IMR-90 (cell line): ENCODE data around the gene ODAD2. TPM values are rescaled to one million over a fixed set of nuclear protein-coding genes. Genes with fewer than 3 reads are reported as not detected.
A peak's percentile ranks its signal among the peaks of the same experiment; 100 is the strongest.

Source experiments
- ATAC-seq: fragments of 200-7000 bp; cut with Tn5 transposase; 2 replicates; pipeline ENCODE4 v1.9.1; 2020; ENCODE audit warnings: low read depth, mild to moderate bottlenecking, moderate library complexity
- BruUV-seq: library from RNA; stranded (reverse); fragments of 400-500 nt; replicated peaks from 2 replicates; lab custom pipeline; 2021; lab: Mats Ljungman, UMichigan
- CTCF ChIA-PET: fragments of 300-600 bp; formaldehyde crosslinking; extraction: SDS; loops from one replicate; lab custom pipeline; 2021; ENCODE audit warnings: antibody characterized with exemption; lab: Yijun Ruan, JAX
- POLR2A ChIA-PET: fragments of 300-600 bp; sonication (Branson Sonifier 250); formaldehyde crosslinking; loops from one replicate; lab custom pipeline; 2022; ENCODE audit warnings: antibody characterized with exemption; ENCODE audit not compliant: unreplicated experiment; lab: Charles Lee
- DNase-seq: peaks from one replicate; pipeline ENCODE4 v3.0.0; 2013
- H2AFZ ChIP-seq: replicated peaks from 2 replicates; pipeline ENCODE3; 2013; ENCODE audit warnings: low read length, mild to moderate bottlenecking; ENCODE audit not compliant: poor library complexity
- H2AK5ac ChIP-seq: 2 replicates; pipeline ENCODE4 v1.6.1; 2013; ENCODE audit warnings: low read depth, low read length, inconsistent platforms
- H2AK9ac ChIP-seq: replicated peaks from 2 replicates; pipeline ENCODE3; 2013; ENCODE audit warnings: mild to moderate bottlenecking, low read depth, low read length, moderate library complexity; ENCODE audit not compliant: poor library complexity
- H2BK120ac ChIP-seq: 2 replicates; pipeline ENCODE4 v1.6.1; 2013; ENCODE audit warnings: low read depth, low read length, inconsistent platforms
- H2BK15ac ChIP-seq: 3 replicates; pipeline ENCODE4 v1.6.1; 2013; ENCODE audit warnings: low read depth, low read length, inconsistent platforms
- H2BK20ac ChIP-seq: 2 replicates; pipeline ENCODE4 v1.6.1; 2013; ENCODE audit warnings: low read depth, mild to moderate bottlenecking, inconsistent platforms, low read length, moderate library complexity
- H2BK5ac ChIP-seq: 2 replicates; pipeline ENCODE4 v1.6.1; 2013; ENCODE audit warnings: mild to moderate bottlenecking, low read depth, low read length, inconsistent platforms; ENCODE audit not compliant: poor library complexity, severe bottlenecking
- H3K14ac ChIP-seq: replicated peaks from 2 replicates; pipeline ENCODE4 v1.6.1; 2013; ENCODE audit warnings: low read depth, low read length, inconsistent platforms
- H3K18ac ChIP-seq: 2 replicates; pipeline ENCODE4 v1.6.1; 2013; ENCODE audit warnings: low read depth, low read length, control low read depth
- H3K23ac ChIP-seq: 2 replicates; pipeline ENCODE4 v1.6.1; 2013; ENCODE audit warnings: low read depth, low read length, inconsistent platforms
- H3K27ac ChIP-seq: 2 replicates; pipeline ENCODE4 v1.5.1; 2013; ENCODE audit warnings: mild to moderate bottlenecking, control low read depth, low read length; ENCODE audit not compliant: insufficient read depth
- H3K27me3 ChIP-seq: 2 replicates; pipeline ENCODE4 v1.6.1; 2013; ENCODE audit warnings: low read length; ENCODE audit not compliant: control insufficient read depth, insufficient read depth
- H3K36me3 ChIP-seq: 2 replicates; pipeline ENCODE4 v1.6.1; 2013; ENCODE audit warnings: low read length, mixed read lengths; ENCODE audit not compliant: control insufficient read depth, insufficient read depth
- H3K4ac ChIP-seq: 2 replicates; pipeline ENCODE4 v1.6.1; 2013; ENCODE audit warnings: low read depth, low read length, inconsistent platforms
- H3K4me1 ChIP-seq: 2 replicates; pipeline ENCODE4 v1.6.1; 2013; ENCODE audit warnings: low read length, mixed read lengths; ENCODE audit not compliant: control insufficient read depth, insufficient read depth
- H3K4me2 ChIP-seq: 2 replicates; pipeline ENCODE4 v1.6.1; 2013; ENCODE audit warnings: low read depth, mild to moderate bottlenecking, control low read depth, low read length, moderate library complexity
- H3K4me3 ChIP-seq: 2 replicates; pipeline ENCODE4 v1.5.1; 2013; ENCODE audit warnings: low read depth, mild to moderate bottlenecking, control low read depth, low read length, moderate library complexity; ENCODE audit not compliant: insufficient read depth
- H3K56ac ChIP-seq: 2 replicates; pipeline ENCODE4 v1.6.1; 2013; ENCODE audit warnings: low read length, inconsistent platforms; ENCODE audit not compliant: insufficient read depth; ENCODE audit errors: extremely low read depth
- H3K79me1 ChIP-seq, 2 experiments: 2 replicates each; pipeline ENCODE4 v1.6.1; 2013; ENCODE audit warnings: low read length in 2 of 2, inconsistent platforms in 1 of 2, low read depth in 1 of 2
- H3K9ac ChIP-seq: 2 replicates; pipeline ENCODE4 v1.6.1; 2013; ENCODE audit warnings: low read depth, low read length, control low read depth
- H3K9me1 ChIP-seq: 2 replicates; pipeline ENCODE4 v1.6.1; 2013; ENCODE audit warnings: low read length, inconsistent platforms; ENCODE audit not compliant: insufficient read depth
- H3K9me3 ChIP-seq: 2 replicates; pipeline ENCODE4 v1.6.1; 2013; ENCODE audit warnings: low read length; ENCODE audit not compliant: control insufficient read depth, insufficient read depth
- H4K20me1 ChIP-seq: 2 replicates; pipeline ENCODE4 v1.6.1; 2013; ENCODE audit warnings: low read length, inconsistent platforms; ENCODE audit not compliant: insufficient read depth
- H4K5ac ChIP-seq: 2 replicates; pipeline ENCODE4 v1.6.1; 2013; ENCODE audit warnings: mild to moderate bottlenecking, low read depth, low read length, control low read depth
- H4K8ac ChIP-seq, 2 experiments: 2 replicates each; pipeline ENCODE4 v1.6.1; 2013; ENCODE audit warnings: low read depth in 2 of 2, low read length in 2 of 2, control low read depth in 1 of 2, inconsistent platforms in 1 of 2
- H4K91ac ChIP-seq: 2 replicates; pipeline ENCODE4 v1.6.1; 2013; ENCODE audit warnings: low read depth, low read length, inconsistent platforms; ENCODE audit not compliant: insufficient read depth
- BHLHE40 ChIP-seq: fragments of 150-350 bp; IDR thresholded peaks from 2 replicates; pipeline ENCODE4 v1.6.1; 2016; ENCODE audit warnings: mild to moderate bottlenecking, low read depth, low read length
- CEBPB ChIP-seq: IDR thresholded peaks from 2 replicates; pipeline ENCODE4 v1.6.1; 2012; ENCODE audit warnings: low read depth, low read length, improper control_type of control experiment
- CHD1 ChIP-seq: IDR thresholded peaks from 2 replicates; pipeline ENCODE4 v1.6.1; 2012; ENCODE audit warnings: low read depth, low read length, improper control_type of control experiment
- CTCF ChIP-seq: conservative IDR thresholded peaks from 2 replicates; pipeline ENCODE4 v1.5.1; 2012; ENCODE audit warnings: mild to moderate bottlenecking, low read depth, low read length, improper control_type of control experiment
- ELK1 ChIP-seq: fragments of 150-350 bp; IDR thresholded peaks from 2 replicates; pipeline ENCODE4 v1.6.1; 2016; ENCODE audit warnings: low read depth, mild to moderate bottlenecking, low read length, moderate library complexity, borderline replicate concordance
- FOS ChIP-seq: fragments of 150-350 bp; IDR thresholded peaks from 2 replicates; pipeline ENCODE4 v1.6.1; 2016; ENCODE audit warnings: low read depth, low read length
- MAFK ChIP-seq: IDR thresholded peaks from 2 replicates; pipeline ENCODE4 v1.6.1; 2012; ENCODE audit warnings: low read depth, low read length, improper control_type of control experiment
- MAZ ChIP-seq: IDR thresholded peaks from 2 replicates; pipeline ENCODE4 v1.6.1; 2012; ENCODE audit warnings: low read depth, mild to moderate bottlenecking, low read length, improper control_type of control experiment, moderate library complexity, borderline replicate concordance
- MXI1 ChIP-seq: IDR thresholded peaks from 2 replicates; pipeline ENCODE4 v1.6.1; 2012; ENCODE audit warnings: low read depth, mild to moderate bottlenecking, low read length, moderate library complexity, borderline replicate concordance
- NFE2L2 ChIP-seq: fragments of 150-350 bp; IDR thresholded peaks from 2 replicates; pipeline ENCODE4 v1.6.1; 2016; ENCODE audit warnings: low read depth, mild to moderate bottlenecking, low read length
- POLR2A ChIP-seq: IDR thresholded peaks from 2 replicates; pipeline ENCODE4 v1.6.1; 2012; ENCODE audit warnings: mild to moderate bottlenecking, low read depth, low read length
- RAD21 ChIP-seq: IDR thresholded peaks from 2 replicates; pipeline ENCODE4 v1.6.1; 2012; ENCODE audit warnings: low read length, improper control_type of control experiment
- RCOR1 ChIP-seq: IDR thresholded peaks from 2 replicates; pipeline ENCODE4 v1.6.1; 2012; ENCODE audit warnings: mild to moderate bottlenecking, low read length, improper control_type of control experiment; ENCODE audit not compliant: insufficient replicate concordance
- RFX5 ChIP-seq: IDR thresholded peaks from 2 replicates; pipeline ENCODE4 v1.8.0; 2012; ENCODE audit warnings: low read depth, mild to moderate bottlenecking, low read length, moderate library complexity
- SMC3 ChIP-seq: fragments of 150-350 bp; IDR thresholded peaks from 2 replicates; pipeline ENCODE4 v1.6.1; 2016; ENCODE audit warnings: low read depth, mild to moderate bottlenecking, antibody characterized with exemption, low read length, moderate library complexity
- USF2 ChIP-seq: fragments of 150-350 bp; IDR thresholded peaks from 2 replicates; pipeline ENCODE4 v1.6.1; 2017; ENCODE audit warnings: mild to moderate bottlenecking, antibody characterized with exemption, low read length, low read depth
- WGBS, 2 experiments: methylation state at CpG; one replicate each; pipeline versions ENCODE4 v1.1.5 to v1.1.7; 2013; ENCODE audit warnings: missing lambda C conversion rate in 2 of 2; ENCODE audit not compliant: insufficient read length in 1 of 2; ENCODE audit errors: extremely low coverage in 2 of 2; 5-methylcytosine and 5-hydroxymethylcytosine counted together
- dilution Hi-C: fragments of 300-500 bp; cut with HindIII; formaldehyde crosslinking; loops from one replicate; pipeline ENCODE4 v1.14.3; 2018; ENCODE audit warnings: low sequenced_read_pairs; ENCODE audit not compliant: unreplicated experiment
- in situ Hi-C: fragments of 300-500 bp; cut with MboI; formaldehyde crosslinking; loops from 3 replicates; pipeline ENCODE4 v1.14.3; 2019; ENCODE audit warnings: low sequenced_read_pairs, inconsistent platforms, mixed read lengths
- intact Hi-C: fragments of 100-400 bp; cut with micrococcal nuclease; formaldehyde crosslinking; loops from 2 replicates; pipeline ENCODE4 v1.10.0; 2022
- polyA plus RNA-seq, 3 experiments: library from polyadenylated mRNA; depleted of rRNA; stranded (reverse); fragments of >200 nt; gene quantifications; 2 replicates each; pipeline ENCODE4 v1.2.3, GENCODE V29; 2012; ENCODE audit warnings: low replicate concordance in 1 of 3
- total RNA-seq: library from RNA; depleted of rRNA; stranded (reverse); fragments of >200 nt; gene quantifications from 2 replicates; pipeline ENCODE4 v1.2.3, GENCODE V29; 2012

The ODAD2 gene
- total and polyA plus RNA-seq, 2 of the 4 experiments (the other 2 are of a cell fraction), result 0.53 to 0.72 TPM

GRCh38 chr10:27982875-27983543 is 15.9 kb downstream of the ODAD2 start:
- Histone ChIP-seq H3K27ac (no peak overlapping the region), H3K14ac (no peak overlapping the region), H2BK20ac (no peak overlapping the region), H4K8ac (no peak overlapping the region), H2BK15ac (no peak overlapping the region), H4K91ac (no peak overlapping the region), H3K23ac (no peak overlapping the region), H2BK120ac (no peak overlapping the region), H3K9me3 (no peaks in the 10 kb centered on the region), H4K20me1 (no peaks in the 10 kb centered on the region), H3K36me3 (no peaks in the 10 kb centered on the region), H3K27me3 (no peaks in the 10 kb centered on the region), H4K5ac (no peak overlapping the region), H2AK5ac (no peak overlapping the region), H3K56ac (no peak overlapping the region), H2BK5ac (no peak overlapping the region), H3K4me2 (no peak overlapping the region), H3K4me1 (no peaks in the 10 kb centered on the region), H3K9me1 (no peaks in the 10 kb centered on the region), H3K9ac (no peak overlapping the region), H2AK9ac (no peak overlapping the region), H3K4ac (no peak overlapping the region), H3K4me3 (no peak overlapping the region), H3K18ac (no peak overlapping the region), H3K79me1 (no peaks in the 10 kb centered on the region), H2AFZ (peak overlapping the region; percentile 48)
- in situ Hi-C loops, result no loop called here
- ChIA-PET POLR2A (no interaction called here), CTCF (interaction anchor here (0.9 kb wide), 1 partner anchor 205 kb away, joined by 3 read pairs; no protein-coding TSS in a partner anchor)
- no TSS peak for BruUV-seq
- dilution Hi-C loops, result no loop called here
- TF ChIP-seq RAD21, result no peak
- no peak for TF ChIP-seq FOS
- no peak for TF ChIP-seq CTCF
- TF ChIP-seq NFE2L2, result no peak
- no peak for TF ChIP-seq ELK1
- TF ChIP-seq MAFK, result no peak
- TF ChIP-seq CEBPB, result no peak
- TF ChIP-seq BHLHE40, result no peak
- no peak for TF ChIP-seq RCOR1
- no peak for TF ChIP-seq USF2
- TF ChIP-seq POLR2A, result no peak
- no peak for TF ChIP-seq MXI1
- no peak for TF ChIP-seq MAZ
- no peak for TF ChIP-seq SMC3
- no peak for TF ChIP-seq CHD1
- no peak for TF ChIP-seq RFX5
- intact Hi-C loops, result no loop called here
- WGBS, 2 experiments, result 80% methylated on average over 2 of the region's 6 CpGs; no CpG with 5 or more reads in 1 of the 2 experiments
- DNase-seq (no peak), ATAC-seq (no peak)
